Caco-2 (cell line): Measurements from ENCODE around the gene GGCX. TPM values are rescaled to one million over a fixed set of nuclear protein-coding genes. Genes with fewer than 3 reads are reported as not detected.

Experiments
- BruUV-seq: library from RNA; stranded (reverse); fragments of 400-500 nt; replicated peaks from 2 replicates; lab custom pipeline; 2021; lab: Mats Ljungman, UMichigan
- CTCF ChIA-PET: fragments of 300-600 bp; sonication (Branson Sonifier 250); formaldehyde crosslinking; loops from one replicate; lab custom pipeline; 2022; ENCODE audit warnings: antibody characterized with exemption; lab: Charles Lee
- POLR2A ChIA-PET: fragments of 300-600 bp; sonication (Branson Sonifier 250); formaldehyde crosslinking; loops from one replicate; lab custom pipeline; 2022; ENCODE audit warnings: antibody characterized with exemption; lab: Charles Lee
- DNase-seq, 2 experiments: peaks; one replicate each; pipeline versions ENCODE4 v3.0.0 to v3.0.0-alpha.2; 2020 to 2022
- H3K27me3 ChIP-seq: replicated peaks from 2 replicates; pipeline ENCODE4 v1.6.0; 2011; ENCODE audit warnings: low read length; ENCODE audit not compliant: control insufficient read depth, insufficient read depth
- H3K36me3 ChIP-seq: 2 replicates; pipeline ENCODE4 v1.5.1; 2011; ENCODE audit warnings: low read length; ENCODE audit not compliant: control insufficient read depth, insufficient read depth
- H3K4me1 ChIP-seq: fragments of 250-450 bp; sonication (Bioruptor Pico); 2 replicates; pipeline ENCODE4 v1.5.1; 2020; ENCODE audit warnings: mild to moderate bottlenecking
- H3K4me3 ChIP-seq: 2 replicates; pipeline ENCODE4 v1.5.1; 2011; ENCODE audit warnings: low read depth, mild to moderate bottlenecking, control low read depth, low read length
- H3K9me3 ChIP-seq: fragments of 250-450 bp; sonication (Bioruptor Pico); 2 replicates; pipeline ENCODE4 v1.5.1; 2020; ENCODE audit warnings: mild to moderate bottlenecking, moderate library complexity
- H3K27ac Mint-ChIP-seq: one replicate; pipeline ENCODE4 v1.8.0; 2022; ENCODE audit warnings: mixed read lengths; ENCODE audit not compliant: unreplicated experiment
- H3K27me3 Mint-ChIP-seq: one replicate; pipeline ENCODE4 v1.8.0; 2022; ENCODE audit warnings: mixed read lengths; ENCODE audit not compliant: insufficient read depth, unreplicated experiment
- H3K36me3 Mint-ChIP-seq: one replicate; pipeline ENCODE4 v1.8.0; 2022; ENCODE audit warnings: mild to moderate bottlenecking, mixed read lengths; ENCODE audit not compliant: insufficient read depth, unreplicated experiment
- H3K4me1 Mint-ChIP-seq: one replicate; pipeline ENCODE4 v1.8.0; 2022; ENCODE audit warnings: low read depth, mixed read lengths; ENCODE audit not compliant: unreplicated experiment
- H3K4me3 Mint-ChIP-seq: one replicate; pipeline ENCODE4 v1.8.0; 2022; ENCODE audit warnings: mild to moderate bottlenecking, moderate library complexity, mixed read lengths; ENCODE audit not compliant: unreplicated experiment
- H3K9me3 Mint-ChIP-seq: one replicate; pipeline ENCODE4 v1.8.0; 2022; ENCODE audit warnings: mixed read lengths; ENCODE audit not compliant: unreplicated experiment
- intact Hi-C: fragments of 100-400 bp; cut with micrococcal nuclease; formaldehyde crosslinking; loops from one replicate; pipeline ENCODE4 v1.10.0; 2022; ENCODE audit not compliant: unreplicated experiment
- total RNA-seq: library from RNA; stranded (reverse); gene quantifications from 2 replicates; pipeline ENCODE4 v1.2.3, GENCODE V29; 2022
- TF ChIP-seq, protein P1 (sequence below), 2 experiments: fragments of 200-600 bp in 1 of 2; IDR thresholded peaks; 1 replicate in 1 of 2; 2 replicates in 1 of 2; pipeline versions ENCODE4 v1.5.1 to v1.8.0; 2011 to 2022; ENCODE audit warnings: antibody characterized with exemption in 1 of 2, control low read depth in 1 of 2, inconsistent platforms in 1 of 2, low read depth in 1 of 2, low read length in 1 of 2, mild to moderate bottlenecking in 1 of 2, moderate library complexity in 1 of 2; ENCODE audit not compliant: insufficient read depth in 1 of 2, severe bottlenecking in 1 of 2, unreplicated experiment in 1 of 2

Gene GGCX
- total RNA-seq, 1 experiment from 2014 or later, result 96.8 TPM

DNA sequence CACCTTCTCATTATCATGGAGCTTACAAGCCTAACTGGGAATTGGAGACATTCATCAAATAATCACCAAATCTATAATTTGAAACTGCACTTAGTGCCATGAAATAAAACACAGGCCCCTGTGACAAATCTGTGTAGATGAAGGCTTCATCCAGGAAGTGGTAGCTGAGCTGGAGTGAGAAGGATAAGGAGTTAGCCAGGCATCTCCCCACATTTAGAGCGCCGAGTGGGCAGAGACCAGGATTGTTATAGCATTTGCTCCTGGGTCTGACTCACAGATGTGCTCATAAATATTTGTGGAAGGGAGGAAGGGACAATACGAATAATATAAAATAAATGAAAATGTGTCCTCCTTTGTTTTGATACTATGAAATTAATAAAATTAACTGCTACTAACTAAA is 24.8 kb downstream of the GGCX start:
- H3K27ac Mint-ChIP-seq, result no peak overlapping the region
- peaks cover 6% of the 10 kb centered on the region for H3K4me1 ChIP-seq
- no peaks in the 10 kb centered on the region for H3K27me3 Mint-ChIP-seq
- peaks cover 38% of the 10 kb centered on the region for H3K36me3 Mint-ChIP-seq
- no peaks in the 10 kb centered on the region for H3K27me3 ChIP-seq
- TF ChIP-seq, protein P1, sequence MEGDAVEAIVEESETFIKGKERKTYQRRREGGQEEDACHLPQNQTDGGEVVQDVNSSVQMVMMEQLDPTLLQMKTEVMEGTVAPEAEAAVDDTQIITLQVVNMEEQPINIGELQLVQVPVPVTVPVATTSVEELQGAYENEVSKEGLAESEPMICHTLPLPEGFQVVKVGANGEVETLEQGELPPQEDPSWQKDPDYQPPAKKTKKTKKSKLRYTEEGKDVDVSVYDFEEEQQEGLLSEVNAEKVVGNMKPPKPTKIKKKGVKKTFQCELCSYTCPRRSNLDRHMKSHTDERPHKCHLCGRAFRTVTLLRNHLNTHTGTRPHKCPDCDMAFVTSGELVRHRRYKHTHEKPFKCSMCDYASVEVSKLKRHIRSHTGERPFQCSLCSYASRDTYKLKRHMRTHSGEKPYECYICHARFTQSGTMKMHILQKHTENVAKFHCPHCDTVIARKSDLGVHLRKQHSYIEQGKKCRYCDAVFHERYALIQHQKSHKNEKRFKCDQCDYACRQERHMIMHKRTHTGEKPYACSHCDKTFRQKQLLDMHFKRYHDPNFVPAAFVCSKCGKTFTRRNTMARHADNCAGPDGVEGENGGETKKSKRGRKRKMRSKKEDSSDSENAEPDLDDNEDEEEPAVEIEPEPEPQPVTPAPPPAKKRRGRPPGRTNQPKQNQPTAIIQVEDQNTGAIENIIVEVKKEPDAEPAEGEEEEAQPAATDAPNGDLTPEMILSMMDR (IDR thresholded peaks at IDR 0.05; ENCODE audit: insufficient read depth in 1 of 2, low read depth in 1 of 2, low read length in 1 of 2, severe bottlenecking in 1 of 2, unreplicated experiment in 1 of 2), result no peak
- no peak overlapping the region for H3K4me3 ChIP-seq
- ChIA-PET POLR2A (interaction anchor here (1.0 to 4.7 kb wide), 2 partner anchors 90 to 116 kb away, joined by 3 to 73 read pairs; partner anchors contain the start of gene SH2D6), CTCF (interaction anchor here (1.1 to 2.2 kb wide), 2 partner anchors 15 to 115 kb away, joined by 3 to 7 read pairs; no protein-coding TSS in a partner anchor)
- intact Hi-C loops, result loop anchor here (5.0 kb wide), 1 partner anchor 209 kb away; the partner anchor contains the start of gene TGOLN2
- no peaks in the 10 kb centered on the region; the same call in 1 of the 2 replicates for H3K36me3 ChIP-seq
- BruUV-seq, result no TSS peak
- no peaks in the 10 kb centered on the region for H3K9me3 ChIP-seq
- no peaks in the 10 kb centered on the region for H3K9me3 Mint-ChIP-seq
- DNase-seq, result no peak
- H3K4me3 Mint-ChIP-seq, result peak overlapping the region; percentile 24
- peaks cover 24% of the 10 kb centered on the region for H3K4me1 Mint-ChIP-seq

DNA sequence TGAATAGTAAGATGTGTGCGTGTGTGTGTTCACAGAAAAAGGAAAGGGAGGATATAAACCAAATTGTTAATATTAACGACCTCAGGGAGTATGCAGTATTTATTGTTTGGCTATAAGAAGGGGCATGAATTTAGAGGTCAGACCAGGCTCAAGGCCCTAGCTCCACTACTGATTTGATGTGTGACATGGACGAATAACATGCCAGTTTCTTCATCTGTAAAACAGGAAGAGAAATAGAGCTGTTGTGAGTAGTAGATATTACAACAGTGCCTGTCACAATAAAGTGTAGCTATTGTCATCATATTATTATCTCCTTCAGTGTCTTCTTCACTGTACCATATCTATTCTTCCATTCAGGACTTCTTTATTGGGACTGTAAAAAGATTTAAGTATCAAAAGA is 26.4 kb downstream of the GGCX start:
- Mint-ChIP-seq H3K4me3 (no peak overlapping the region), H3K27me3 (no peaks in the 10 kb centered on the region), H3K27ac (no peak overlapping the region), H3K36me3 (peaks cover 22% of the 10 kb centered on the region), H3K4me1 (peaks cover 14% of the 10 kb centered on the region), H3K9me3 (no peaks in the 10 kb centered on the region)
- Histone ChIP-seq H3K27me3 (no peaks in the 10 kb centered on the region), H3K36me3 (no peaks in the 10 kb centered on the region), H3K4me1 (peaks cover 6% of the 10 kb centered on the region), H3K9me3 (no peaks in the 10 kb centered on the region), H3K4me3 (no peak overlapping the region)
- intact Hi-C loops, result loop anchor here (5.0 kb wide), 1 partner anchor 208 kb away; the partner anchor contains the start of gene TGOLN2
- DNase-seq, result no peak
- BruUV-seq, result no TSS peak
- ChIA-PET CTCF (interaction anchor here (1.0 kb wide), 1 partner anchor 114 kb away, joined by 4 read pairs; no protein-coding TSS in a partner anchor), POLR2A (interaction anchor here (0.6 to 0.9 kb wide), 2 partner anchors 98 to 374 kb away, joined by 3 to 7 read pairs; no protein-coding TSS in a partner anchor)
- TF ChIP-seq, protein P1 (IDR thresholded peaks at IDR 0.05; ENCODE audit: insufficient read depth in 1 of 2, low read depth in 1 of 2, low read length in 1 of 2, severe bottlenecking in 1 of 2, unreplicated experiment in 1 of 2), result no peak

DNA sequence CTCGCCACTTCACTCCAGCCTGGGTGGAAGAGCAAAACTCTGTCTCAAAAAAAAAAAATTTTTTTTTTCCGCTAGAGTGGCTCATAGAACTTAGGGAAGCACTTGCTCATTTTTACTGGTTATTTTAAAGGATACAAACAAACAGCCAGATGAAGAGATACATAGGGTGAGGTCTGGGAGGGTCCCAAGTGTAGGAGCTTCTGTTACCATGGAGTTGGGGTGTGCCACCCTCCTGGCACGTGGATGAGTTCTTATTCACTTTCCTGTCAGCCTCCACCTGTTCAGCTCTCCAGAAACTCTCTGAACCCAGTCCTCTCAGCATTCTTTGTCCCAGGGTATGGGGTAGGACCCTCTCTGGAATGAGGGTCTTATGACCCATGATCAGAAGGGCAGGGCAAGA is 27.2 kb downstream of the GGCX start:
- POLR2A ChIA-PET, result interaction anchor here (0.9 kb wide), 1 partner anchor 97 kb away, joined by 7 read pairs; no protein-coding TSS in a partner anchor
- Histone ChIP-seq H3K27me3 (no peaks in the 10 kb centered on the region), H3K9me3 (no peaks in the 10 kb centered on the region), H3K4me1 (peaks cover 6% of the 10 kb centered on the region), H3K4me3 (no peak overlapping the region), H3K36me3 (no peaks in the 10 kb centered on the region)
- TF ChIP-seq, protein P1 (IDR thresholded peaks at IDR 0.05; ENCODE audit: insufficient read depth in 1 of 2, low read depth in 1 of 2, low read length in 1 of 2, severe bottlenecking in 1 of 2, unreplicated experiment in 1 of 2), result no peak
- no peaks in the 10 kb centered on the region for H3K9me3 Mint-ChIP-seq
- intact Hi-C loops, result no loop called here
- H3K4me1 Mint-ChIP-seq, result peaks cover 14% of the 10 kb centered on the region
- H3K4me3 Mint-ChIP-seq, result no peak overlapping the region
- BruUV-seq, result no TSS peak
- CTCF ChIA-PET, result no interaction called here
- H3K27me3 Mint-ChIP-seq, result peaks cover under 1% of the 10 kb centered on the region
- H3K27ac Mint-ChIP-seq, result no peak overlapping the region
- peaks cover 14% of the 10 kb centered on the region for H3K36me3 Mint-ChIP-seq
- DNase-seq, result no peak
